Activated naive CD4-positive, alpha-beta T cell treated with anti-CD3 and anti-CD28 coated beads, Interleukin-2, amount 50 U/mL, for 24 hours (primary cell): ENCODE results near the gene ABCA12.

Experiments
- H3K27ac Mint-ChIP-seq: one replicate; pipeline ENCODE4 v1.8.0; 2021; ENCODE audit warnings: mild to moderate bottlenecking, mixed read lengths
- H3K27me3 Mint-ChIP-seq: one replicate; pipeline ENCODE4 v1.8.0; 2021; ENCODE audit warnings: mixed read lengths
- H3K36me3 Mint-ChIP-seq: one replicate; pipeline ENCODE4 v1.8.0; 2021; ENCODE audit warnings: mixed read lengths
- H3K4me1 Mint-ChIP-seq: one replicate; pipeline ENCODE4 v1.8.0; 2021; ENCODE audit warnings: mixed read lengths
- H3K4me3 Mint-ChIP-seq: one replicate; pipeline ENCODE4 v1.8.0; 2021; ENCODE audit warnings: mild to moderate bottlenecking, mixed read lengths
- H3K9me3 Mint-ChIP-seq: one replicate; pipeline ENCODE4 v1.8.0; 2021; ENCODE audit warnings: mixed read lengths

Gene ABCA12

DNA sequence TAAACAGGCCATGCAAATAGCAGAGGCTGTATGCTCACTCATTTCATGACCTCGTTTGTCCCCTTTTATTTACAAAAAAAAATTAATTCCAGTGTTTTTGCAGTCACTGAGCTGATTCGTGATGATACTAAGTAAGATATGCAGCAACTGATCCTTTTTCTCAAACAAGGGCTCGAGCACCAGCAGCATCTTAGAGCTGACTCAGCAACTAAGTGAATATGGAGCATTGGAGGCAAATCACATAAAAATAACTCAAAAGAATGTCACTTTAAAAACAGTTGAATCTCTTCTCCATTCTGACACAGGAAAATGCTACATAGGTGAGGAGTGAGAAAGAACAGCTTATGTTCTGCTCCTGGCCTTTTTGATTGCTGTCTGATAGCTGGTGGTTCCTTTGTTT lies 152.8 kb downstream of the ABCA12 start:
- peaks cover 3% of the 10 kb centered on the region for H3K27me3 Mint-ChIP-seq
- no peaks in the 10 kb centered on the region for H3K36me3 Mint-ChIP-seq
- H3K9me3 Mint-ChIP-seq, result no peaks in the 10 kb centered on the region
- no peaks in the 10 kb centered on the region for H3K4me1 Mint-ChIP-seq
- no peak overlapping the region for H3K27ac Mint-ChIP-seq
- H3K4me3 Mint-ChIP-seq, result no peak overlapping the region

DNA sequence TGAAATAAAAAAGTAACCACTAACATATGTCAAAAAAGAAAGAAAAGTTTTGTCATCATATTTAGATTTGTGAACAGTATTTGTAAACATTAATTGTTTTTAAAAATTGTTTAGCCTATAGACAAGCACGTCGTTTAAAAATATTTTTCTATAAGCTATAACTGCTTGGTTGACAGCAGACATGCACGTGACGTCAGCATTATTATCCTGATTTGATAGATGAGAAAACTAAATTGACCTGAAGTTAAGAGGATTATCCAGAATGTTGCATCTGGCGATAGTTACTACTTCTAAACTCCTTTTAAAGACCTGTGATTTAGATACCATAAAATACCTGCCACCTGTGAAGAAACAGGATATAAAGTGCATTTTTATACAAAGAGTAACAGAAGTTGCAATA lies 172.0 kb downstream of the ABCA12 start:
- Mint-ChIP-seq H3K36me3 (no peaks in the 10 kb centered on the region), H3K4me1 (no peaks in the 10 kb centered on the region), H3K27ac (no peak overlapping the region), H3K9me3 (no peaks in the 10 kb centered on the region), H3K27me3 (peaks cover 1% of the 10 kb centered on the region), H3K4me3 (no peak overlapping the region)

DNA sequence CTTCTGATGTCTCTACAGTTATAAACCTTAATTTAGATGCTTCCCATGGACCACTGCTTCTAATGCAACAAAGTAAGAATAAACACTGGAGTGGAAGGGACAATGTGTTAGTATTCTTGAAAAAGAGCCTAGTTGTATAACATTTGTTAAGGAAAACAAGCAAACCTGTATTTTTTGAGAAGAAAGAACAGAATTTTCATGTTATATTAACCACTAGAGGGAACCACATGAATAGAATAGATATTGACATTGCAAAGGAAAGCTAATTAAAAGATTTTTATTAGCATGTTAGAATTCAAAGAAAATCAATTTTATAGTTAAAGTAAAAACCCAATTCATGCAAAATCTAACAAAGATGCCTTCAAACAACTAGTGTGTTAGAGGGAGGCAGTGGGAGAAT lies 177.7 kb downstream of the ABCA12 start:
- Mint-ChIP-seq H3K9me3 (no peaks in the 10 kb centered on the region), H3K27me3 (peaks cover 1% of the 10 kb centered on the region), H3K27ac (no peak overlapping the region), H3K4me3 (no peak overlapping the region), H3K36me3 (no peaks in the 10 kb centered on the region), H3K4me1 (no peaks in the 10 kb centered on the region)

- H3K36me3 Mint-ChIP-seq, result no peaks in the 10 kb centered on the region
- no peaks in the 10 kb centered on the region for H3K9me3 Mint-ChIP-seq
- no peak overlapping the region for H3K27ac Mint-ChIP-seq
- peaks cover 2% of the 10 kb centered on the region for H3K27me3 Mint-ChIP-seq
- no peak overlapping the region for H3K4me3 Mint-ChIP-seq
- no peaks in the 10 kb centered on the region for H3K4me1 Mint-ChIP-seq
Observed at GRCh38 chr2:214946949-214947348, 191.5 kb downstream of the ABCA12 start.

DNA sequence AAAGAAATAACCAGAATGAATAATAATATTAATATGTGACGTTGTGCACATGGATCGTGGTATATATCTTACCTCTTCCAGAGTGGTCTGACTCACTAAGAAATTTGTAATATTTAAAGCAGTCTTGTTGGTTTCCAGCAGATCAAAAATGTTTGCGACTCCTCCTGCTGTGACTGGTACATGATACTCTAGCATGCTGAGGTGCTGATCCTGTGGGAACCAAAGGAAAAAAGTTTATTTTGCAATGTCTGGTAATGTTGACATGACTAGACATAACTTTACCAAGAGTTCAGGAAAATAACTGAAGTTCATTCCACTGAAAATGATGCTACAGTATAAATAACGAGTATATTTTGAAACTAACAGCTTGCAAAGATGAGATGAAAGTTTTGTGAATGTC lies 204.4 kb downstream of the ABCA12 start:
- H3K4me1 Mint-ChIP-seq, result no peaks in the 10 kb centered on the region
- no peak overlapping the region for H3K27ac Mint-ChIP-seq
- no peaks in the 10 kb centered on the region for H3K27me3 Mint-ChIP-seq
- no peaks in the 10 kb centered on the region for H3K9me3 Mint-ChIP-seq
- H3K4me3 Mint-ChIP-seq, result no peak overlapping the region
- H3K36me3 Mint-ChIP-seq, result no peaks in the 10 kb centered on the region

- H3K36me3 Mint-ChIP-seq, result no peaks in the 10 kb centered on the region
- H3K4me1 Mint-ChIP-seq, result no peaks in the 10 kb centered on the region
- peaks cover 5% of the 10 kb centered on the region for H3K27me3 Mint-ChIP-seq
- no peaks in the 10 kb centered on the region for H3K9me3 Mint-ChIP-seq
- H3K27ac Mint-ChIP-seq, result no peak overlapping the region
- no peak overlapping the region for H3K4me3 Mint-ChIP-seq
Observed at GRCh38 chr2:214904634-214905033, 233.8 kb downstream of the ABCA12 start.

- Mint-ChIP-seq H3K4me3 (no peak overlapping the region), H3K36me3 (no peaks in the 10 kb centered on the region), H3K27me3 (peaks cover 5% of the 10 kb centered on the region), H3K4me1 (no peaks in the 10 kb centered on the region), H3K9me3 (no peaks in the 10 kb centered on the region), H3K27ac (no peak overlapping the region)
Observed at GRCh38 chr2:214904176-214904575, 234.2 kb downstream of the ABCA12 start.

DNA sequence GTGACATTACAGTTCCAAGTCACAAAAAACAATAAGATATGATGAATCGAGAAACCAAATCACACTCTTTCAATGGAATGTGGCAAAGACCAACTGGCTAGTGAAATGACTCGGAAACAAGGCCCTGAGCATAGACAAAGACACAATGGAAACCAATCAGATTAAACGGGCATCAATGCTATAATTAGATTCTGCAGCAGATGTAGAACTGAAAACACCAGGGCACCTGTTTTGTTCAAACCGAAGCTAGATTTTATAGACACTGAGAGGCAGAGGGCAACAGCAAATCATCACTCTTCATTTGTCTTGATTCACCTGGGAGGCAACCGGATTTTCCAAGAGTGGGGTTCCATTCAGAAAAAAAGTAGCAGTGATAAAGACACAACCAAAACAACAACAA lies 236.1 kb downstream of the ABCA12 start:
- peaks cover 3% of the 10 kb centered on the region for H3K27me3 Mint-ChIP-seq
- H3K36me3 Mint-ChIP-seq, result no peaks in the 10 kb centered on the region
- H3K9me3 Mint-ChIP-seq, result no peaks in the 10 kb centered on the region
- H3K27ac Mint-ChIP-seq, result no peak overlapping the region
- H3K4me3 Mint-ChIP-seq, result no peak overlapping the region
- no peaks in the 10 kb centered on the region for H3K4me1 Mint-ChIP-seq

DNA sequence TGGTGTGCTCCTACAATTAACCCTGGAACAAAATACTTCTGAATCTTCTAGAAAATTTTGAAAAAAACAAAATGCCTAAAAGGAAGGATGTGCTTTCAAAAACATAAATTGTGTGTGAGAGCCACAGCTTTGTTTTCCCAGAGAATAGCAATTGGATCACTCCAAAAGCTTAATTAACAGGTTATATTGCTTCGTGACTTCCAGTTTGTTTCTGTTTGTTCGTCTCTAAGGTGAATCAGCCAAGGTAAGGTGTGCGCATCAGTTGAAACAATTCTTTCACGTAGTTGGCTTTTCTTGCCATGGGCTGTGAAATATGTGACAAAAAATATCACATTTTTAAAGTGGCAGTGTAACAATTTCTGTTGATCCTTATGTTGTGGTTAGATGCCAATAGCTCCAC lies 238.7 kb downstream of the ABCA12 start:
- no peaks in the 10 kb centered on the region for H3K4me1 Mint-ChIP-seq
- no peak overlapping the region for H3K27ac Mint-ChIP-seq
- no peaks in the 10 kb centered on the region for H3K9me3 Mint-ChIP-seq
- no peaks in the 10 kb centered on the region for H3K36me3 Mint-ChIP-seq
- no peaks in the 10 kb centered on the region for H3K27me3 Mint-ChIP-seq
- H3K4me3 Mint-ChIP-seq, result no peak overlapping the region

DNA sequence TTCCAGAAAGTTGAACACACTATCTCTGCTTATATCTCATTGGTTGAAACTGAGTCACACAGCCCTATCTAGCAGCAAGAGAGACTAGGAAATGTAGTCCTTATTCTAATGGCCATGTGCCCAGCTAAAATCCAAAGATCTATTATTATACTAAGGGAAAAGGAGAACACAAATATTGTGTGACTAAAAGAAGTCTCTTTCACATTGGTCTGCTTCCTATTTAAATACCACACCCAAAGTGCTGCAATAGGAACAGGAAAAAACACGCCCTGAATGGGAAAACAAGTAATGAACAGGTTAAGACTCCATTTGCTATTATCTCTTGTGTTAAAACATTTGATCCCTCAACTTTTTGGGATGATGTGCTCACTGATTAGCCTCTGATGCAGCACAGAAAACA lies 242.2 kb downstream of the ABCA12 start:
- Mint-ChIP-seq H3K27me3 (no peaks in the 10 kb centered on the region), H3K4me1 (no peaks in the 10 kb centered on the region), H3K36me3 (no peaks in the 10 kb centered on the region), H3K9me3 (no peaks in the 10 kb centered on the region), H3K27ac (no peak overlapping the region), H3K4me3 (no peak overlapping the region)

GRCh38 chr2:214895469-214895868 lies 243.0 kb downstream of the ABCA12 start:
- no peak overlapping the region for H3K27ac Mint-ChIP-seq
- H3K9me3 Mint-ChIP-seq, result no peaks in the 10 kb centered on the region
- H3K4me3 Mint-ChIP-seq, result no peak overlapping the region
- H3K27me3 Mint-ChIP-seq, result peaks cover 1% of the 10 kb centered on the region
- no peaks in the 10 kb centered on the region for H3K36me3 Mint-ChIP-seq
- H3K4me1 Mint-ChIP-seq, result no peaks in the 10 kb centered on the region

- no peak overlapping the region for H3K27ac Mint-ChIP-seq
- peaks cover 4% of the 10 kb centered on the region for H3K27me3 Mint-ChIP-seq
- no peaks in the 10 kb centered on the region for H3K4me1 Mint-ChIP-seq
- no peaks in the 10 kb centered on the region for H3K36me3 Mint-ChIP-seq
- no peak overlapping the region for H3K4me3 Mint-ChIP-seq
- no peaks in the 10 kb centered on the region for H3K9me3 Mint-ChIP-seq
Observed at GRCh38 chr2:214889301-214889700, 249.1 kb downstream of the ABCA12 start.

DNA sequence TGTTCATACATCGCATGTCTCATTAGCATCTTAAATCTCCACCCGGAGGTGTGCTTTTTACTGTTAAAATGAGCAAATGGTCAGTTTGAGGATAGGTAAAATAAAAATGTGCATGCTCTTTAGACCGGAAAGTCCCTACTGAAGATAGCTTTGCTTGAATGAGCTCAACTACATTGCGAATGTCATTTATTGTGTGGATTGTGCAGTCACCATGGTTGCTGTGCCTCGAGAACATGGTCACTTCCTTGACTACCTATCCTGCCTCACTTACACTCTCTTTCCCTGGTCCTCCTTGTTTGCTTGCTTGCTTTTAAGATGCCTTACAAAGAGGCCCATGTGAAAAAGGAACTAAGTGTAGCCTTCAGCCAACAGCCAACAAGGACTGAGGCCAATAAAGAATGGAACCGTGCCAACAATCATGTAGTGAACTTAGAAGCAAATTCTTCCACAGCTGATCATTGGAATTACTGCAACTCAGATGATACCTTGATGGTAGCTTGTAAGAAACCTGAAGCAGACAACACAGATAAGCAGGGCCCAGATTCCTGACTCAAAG lies 256.7 kb downstream of the ABCA12 start:
- no peak overlapping the region for H3K27ac Mint-ChIP-seq
- no peaks in the 10 kb centered on the region for H3K36me3 Mint-ChIP-seq
- H3K4me1 Mint-ChIP-seq, result no peaks in the 10 kb centered on the region
- H3K27me3 Mint-ChIP-seq, result peaks cover 7% of the 10 kb centered on the region
- no peaks in the 10 kb centered on the region for H3K9me3 Mint-ChIP-seq
- H3K4me3 Mint-ChIP-seq, result no peak overlapping the region
